Fibroblast of skin of left quadriceps (primary cell): ENCODE data around the gene ANAPC2.
"Not testable (repeated sequence)": the region's sequence is repeated elsewhere in the genome, so short reads cannot be mapped to it uniquely, and the experiment has no call there.

Source experiments
- DNase-seq, 2 experiments: peaks; one replicate each; pipeline ENCODE4 v3.0.0-alpha.2; 2013; ENCODE audit warnings: low read depth in 2 of 2

Gene ANAPC2

DNA sequence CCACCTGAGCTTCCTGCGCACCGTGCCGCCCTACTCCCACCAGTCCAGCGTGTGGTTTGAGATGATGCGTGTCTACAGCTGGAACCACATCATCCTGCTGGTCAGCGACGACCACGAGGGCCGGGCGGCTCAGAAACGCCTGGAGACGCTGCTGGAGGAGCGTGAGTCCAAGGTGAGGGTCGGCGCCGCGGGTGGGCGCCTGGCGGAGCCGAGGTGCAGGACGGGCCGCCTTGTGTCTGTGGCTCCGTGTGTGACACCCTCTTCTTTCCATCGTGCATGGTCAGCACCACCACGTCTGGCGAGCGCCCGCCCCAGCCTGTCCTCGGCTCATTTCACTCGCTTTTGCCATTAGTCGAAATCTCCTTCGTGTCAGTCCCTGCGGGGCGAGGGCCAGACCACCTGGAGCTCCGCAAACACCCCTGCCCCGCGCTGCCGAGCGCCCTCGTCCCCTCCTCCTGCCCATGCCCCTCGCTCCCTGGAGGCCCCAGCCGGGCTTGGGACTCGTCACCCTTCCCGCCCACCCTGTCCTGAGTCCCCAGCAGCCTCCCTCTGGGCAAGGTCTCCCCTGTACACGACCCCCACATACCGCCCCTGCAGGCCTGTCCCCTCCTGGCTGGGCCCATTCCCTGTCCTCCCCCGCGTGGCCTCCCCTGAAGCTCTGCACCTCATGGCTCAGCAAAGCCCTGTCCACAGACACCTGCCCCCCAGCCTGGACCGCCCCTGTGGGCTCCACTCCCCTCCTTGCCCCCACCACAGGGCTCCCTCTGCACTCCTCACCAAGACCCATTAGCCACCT, 42.4 kb downstream of the ANAPC2 start:
- DNase-seq: no peak

GRCh38 chr9:137143459-137143858, 44.9 kb downstream of the ANAPC2 start:
- no peak for DNase-seq

- DNase-seq: no peak
Measured at GRCh38 chr9:137141976-137142936, 46.1 kb downstream of the ANAPC2 start.

DNA sequence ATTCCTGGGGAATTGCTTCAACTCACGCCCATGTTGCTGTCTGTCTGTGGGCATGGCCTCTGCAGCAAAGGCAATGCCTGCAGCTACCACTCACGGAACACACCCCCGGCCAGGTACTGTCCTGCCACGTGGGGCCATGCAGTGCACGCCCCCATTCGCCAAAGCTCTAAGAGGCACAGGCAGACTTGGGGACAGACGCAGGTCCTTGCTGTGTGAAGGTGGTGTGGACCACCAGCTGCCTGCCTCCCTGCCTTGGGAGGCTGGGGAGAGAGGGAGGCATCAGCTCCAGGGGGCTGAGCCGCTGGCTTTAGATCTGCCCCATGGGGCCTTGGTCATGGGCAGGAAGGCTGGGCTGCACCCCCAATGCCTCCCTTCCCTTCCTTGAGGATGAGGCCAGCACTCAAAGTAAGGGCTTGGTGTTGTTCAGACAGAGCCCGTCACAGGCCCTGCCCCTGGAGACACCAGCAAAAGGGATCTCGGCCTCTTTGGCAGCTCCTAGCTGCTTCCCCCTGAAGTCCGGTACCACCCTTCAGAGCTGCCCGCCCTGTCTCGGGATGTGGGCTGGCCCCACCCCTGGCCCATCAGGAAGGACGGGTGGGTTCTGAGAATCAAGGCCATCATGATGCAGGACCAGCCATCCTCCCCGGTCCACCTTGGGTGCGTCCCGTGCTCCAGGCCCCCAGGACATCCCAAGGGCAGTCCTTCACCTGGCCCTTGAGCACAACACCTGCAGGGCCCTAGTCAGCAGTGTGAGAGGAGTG, 47.1 kb downstream of the ANAPC2 start:
- no peak for DNase-seq

DNA sequence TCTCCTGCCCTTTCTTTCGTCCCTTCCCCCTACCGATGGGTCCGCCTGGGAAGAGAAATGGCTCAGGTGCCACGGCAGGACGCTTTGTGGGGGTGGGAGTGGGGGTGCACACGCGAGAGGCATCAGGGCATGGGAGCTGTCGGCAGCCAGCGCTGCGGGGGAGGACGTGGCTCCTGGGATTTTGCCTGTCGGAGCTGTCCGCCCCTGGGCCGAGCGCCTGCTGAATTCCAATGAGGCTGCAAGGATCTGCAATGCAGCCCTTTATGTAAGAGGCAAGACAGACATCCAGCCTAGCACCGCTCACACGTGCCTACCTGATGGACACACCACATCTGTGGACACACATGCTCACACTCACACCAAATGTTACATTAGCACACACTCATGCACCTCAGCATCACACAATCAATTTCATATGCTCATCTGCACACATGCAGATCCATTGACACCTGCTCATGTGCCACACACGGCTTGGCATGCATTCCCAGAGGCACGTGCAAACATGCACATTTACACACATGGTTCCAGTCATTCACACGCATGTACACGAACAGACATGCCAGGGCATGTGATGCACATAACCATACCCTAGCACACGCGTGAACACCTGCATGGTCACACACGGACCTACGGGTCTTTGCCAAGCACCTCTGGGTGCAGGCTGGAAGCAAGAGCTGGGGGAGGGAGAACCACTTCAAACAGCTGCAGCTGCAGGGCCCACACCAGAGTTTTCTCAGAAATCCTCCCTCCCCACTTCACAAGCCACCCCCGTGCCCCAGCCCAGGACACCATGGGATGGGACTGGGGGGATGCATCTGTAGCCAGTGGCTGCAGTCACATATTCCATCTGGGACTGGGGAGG, 48.0 kb downstream of the ANAPC2 start:
- DNase-seq: no peak

- no peak for DNase-seq
Measured at GRCh38 chr9:137139468-137140150, 48.8 kb downstream of the ANAPC2 start.

DNA sequence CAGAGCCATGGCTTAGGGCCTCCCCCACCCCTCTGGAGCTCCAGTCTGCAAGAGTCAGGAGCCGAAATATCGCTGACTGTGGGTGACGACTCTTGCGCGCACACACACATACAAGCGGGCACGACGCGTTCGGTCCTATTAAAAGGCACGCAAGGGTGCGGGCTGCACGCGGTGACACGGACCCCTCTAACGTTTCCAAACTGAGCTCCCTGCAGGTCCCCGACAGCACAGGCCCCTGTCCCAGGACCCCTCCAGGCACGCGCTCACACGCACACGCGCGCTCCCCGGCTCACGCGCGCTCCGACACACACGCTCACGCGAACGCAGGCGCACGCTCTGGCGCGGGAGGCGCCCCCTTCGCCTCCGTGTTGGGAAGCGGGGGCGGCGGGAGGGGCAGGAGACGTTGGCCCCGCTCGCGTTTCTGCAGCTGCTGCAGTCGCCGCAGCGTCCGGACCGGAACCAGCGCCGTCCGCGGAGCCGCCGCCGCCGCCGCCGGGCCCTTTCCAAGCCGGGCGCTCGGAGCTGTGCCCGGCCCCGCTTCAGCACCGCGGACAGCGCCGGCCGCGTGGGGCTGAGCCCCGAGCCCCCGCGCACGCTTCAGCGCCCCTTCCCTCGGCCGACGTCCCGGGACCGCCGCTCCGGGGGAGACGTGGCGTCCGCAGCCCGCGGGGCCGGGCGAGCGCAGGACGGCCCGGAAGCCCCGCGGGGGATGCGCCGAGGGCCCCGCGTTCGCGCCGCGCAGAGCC, 49.5 kb downstream of the ANAPC2 start, which contains the start of gene GRIN1:
TSS of gene GRIN1 (plus strand) at position 433 of the 746 bp plus-strand sequence. CDS start 333 bp downstream, outside the sequence.
- DNase-seq: no peak

GRCh38 chr9:137138058-137138721, 50.2 kb downstream of the ANAPC2 start:
- no peak for DNase-seq

DNA sequence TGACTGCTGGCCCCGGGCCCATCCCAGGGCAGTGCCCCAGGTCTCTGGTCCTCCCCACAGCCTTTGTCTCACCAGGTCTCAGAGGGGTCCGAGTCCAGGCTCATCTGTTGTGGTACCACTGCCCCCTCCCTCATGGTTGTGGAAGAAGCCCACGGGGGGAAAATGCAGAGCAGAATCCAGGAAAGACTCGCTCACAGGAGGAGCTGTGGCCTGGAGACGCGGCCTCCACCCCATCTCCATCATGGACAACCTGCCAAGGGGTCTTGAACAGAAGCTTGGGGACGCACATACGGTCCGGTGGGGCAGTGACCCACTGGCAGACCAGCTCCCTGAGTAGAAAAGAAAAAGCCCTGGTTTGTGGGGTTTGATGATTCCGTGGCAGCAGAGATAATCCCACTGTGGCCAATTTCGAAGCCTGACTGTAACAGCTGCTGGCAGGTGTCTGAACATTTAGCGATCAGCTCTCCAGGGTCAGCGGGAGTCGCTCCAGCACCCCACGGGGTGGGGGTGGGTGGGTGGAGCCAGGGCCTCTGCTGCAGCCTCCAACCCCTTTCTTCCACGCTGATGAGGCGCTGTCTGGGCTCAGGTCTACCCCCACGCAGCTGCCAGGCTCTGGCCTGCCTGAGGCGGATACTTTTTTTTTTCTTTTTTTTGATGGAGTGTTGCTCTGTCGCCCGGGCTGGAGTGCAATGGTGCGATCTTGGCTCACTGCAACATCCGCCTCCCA, 51.3 kb downstream of the ANAPC2 start:
- DNase-seq: no peak

GRCh38 chr9:137136261-137136880, 52.0 kb downstream of the ANAPC2 start:
- no peak for DNase-seq

- not testable (repeated sequence) for DNase-seq
Measured at GRCh38 chr9:137135154-137135553, 53.2 kb downstream of the ANAPC2 start.

DNA sequence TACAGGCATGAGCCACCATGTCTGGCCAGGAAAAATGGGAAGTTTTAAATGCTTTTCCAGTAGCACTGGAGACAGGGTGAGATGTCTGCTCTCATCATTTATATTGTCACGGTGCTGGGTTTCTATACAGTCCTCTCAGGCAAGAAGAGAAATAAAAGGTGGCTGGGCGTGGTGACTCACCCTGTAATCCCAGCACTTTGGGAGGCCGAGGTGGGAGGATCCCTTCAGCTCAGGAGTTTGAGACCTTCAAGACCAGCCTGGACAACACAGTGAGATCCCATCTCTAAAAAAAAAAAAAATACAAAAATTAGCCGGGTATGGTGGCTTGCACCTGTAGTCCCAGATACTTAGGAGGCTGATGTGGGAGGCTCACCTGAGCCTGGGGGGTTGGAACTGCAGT, 54.2 kb downstream of the ANAPC2 start:
- no peak for DNase-seq

- no peak for DNase-seq
Measured at GRCh38 chr9:137130176-137130755, 58.1 kb downstream of the ANAPC2 start.

- peak; percentile 72 to 73 for DNase-seq
Measured at GRCh38 chr9:137129456-137130175, 58.7 kb downstream of the ANAPC2 start.

- DNase-seq: no peak
Measured at GRCh38 chr9:137128862-137129455, 59.4 kb downstream of the ANAPC2 start.

DNA sequence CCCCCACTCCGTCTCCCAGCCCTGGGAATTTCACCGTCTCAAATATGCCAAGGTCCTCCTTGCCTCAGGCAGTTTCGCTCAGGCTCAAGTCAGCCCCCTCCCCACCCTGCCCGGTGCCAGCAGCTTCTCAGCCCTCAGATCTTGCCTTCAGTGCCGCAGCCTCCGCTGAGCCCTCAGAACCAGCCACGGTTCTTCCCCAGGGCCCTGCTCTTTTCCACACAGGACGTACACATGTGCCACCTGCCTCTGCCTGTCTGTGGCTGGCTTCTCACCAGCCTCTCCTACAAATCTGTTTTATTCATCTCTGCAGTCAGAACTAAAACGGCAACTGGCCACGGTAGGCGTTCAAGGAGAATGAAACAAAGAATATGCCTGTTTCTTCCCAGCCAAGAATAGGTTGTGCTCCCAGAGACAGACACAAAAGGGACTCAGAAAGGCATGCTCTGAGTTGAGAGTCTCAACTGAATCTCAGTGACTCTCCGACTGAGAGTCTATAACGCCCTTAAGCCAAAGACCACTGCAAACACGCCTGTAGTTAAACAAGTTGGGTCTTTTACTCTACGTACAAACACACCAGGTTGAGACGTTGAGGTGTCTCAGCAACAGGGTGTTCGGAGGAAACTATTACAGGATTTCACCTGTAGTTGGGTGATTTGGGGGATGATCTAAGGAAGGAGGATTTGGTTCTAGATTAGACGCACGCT, 60.0 kb downstream of the ANAPC2 start:
- no peak for DNase-seq
